Body of pancreas (tissue), 4 donors: ENCODE measurements around the gene HSPA1A.
"Not testable (repeated sequence)": the region's sequence is repeated elsewhere in the genome, so short reads cannot be mapped to it uniquely, and the experiment has no call there.

Experiments used
- CTCF ChIP-seq, 7 experiments: fragments of 450-650 bp in 4 of 7; fragments of 200-600 bp in 3 of 7; sonication (generic) in 3 of 7; IDR thresholded peaks; one replicate each; pipeline ENCODE4 v1.5.1; 2016 to 2019; ENCODE audit warnings: antibody characterized with exemption in 7 of 7
- POLR2A ChIP-seq, 3 donors: fragments of 450-650 bp; IDR thresholded peaks; one replicate each; pipeline ENCODE4 v1.6.1; 2016; ENCODE audit warnings: antibody characterized with exemption in 3 of 3, mild to moderate bottlenecking in 2 of 3

GRCh38 chr6:31864123-31864562, 48.8 kb downstream of the HSPA1A start:
- TF ChIP-seq CTCF, POLR2A (IDR thresholded peaks at IDR 0.05): not testable (repeated sequence)
